Neural crest cell (in vitro differentiated cells): ENCODE measurements around the gene ANGPTL3. TPM values are rescaled to one million over a fixed set of nuclear protein-coding genes. Genes with fewer than 3 reads are reported as not detected.
A peak's percentile ranks its signal among the peaks of the same experiment; 100 is the strongest.

Source experiments
- DNase-seq: peaks from one replicate; pipeline ENCODE4 v3.0.0; 2021; ENCODE audit warnings: low read depth, mixed read lengths, low spot score
- H3K27ac Mint-ChIP-seq: one replicate; pipeline ENCODE4 v1.8.0; 2021; ENCODE audit warnings: mild to moderate bottlenecking, mixed read lengths; ENCODE audit not compliant: unreplicated experiment
- H3K27me3 Mint-ChIP-seq: 2 replicates; pipeline ENCODE4 v1.8.0; 2021; ENCODE audit warnings: low read depth, mild to moderate bottlenecking, mixed read lengths
- H3K36me3 Mint-ChIP-seq: 2 replicates; pipeline ENCODE4 v1.8.0; 2021; ENCODE audit warnings: low read depth, mild to moderate bottlenecking, mixed read lengths
- H3K4me1 Mint-ChIP-seq: 2 replicates; pipeline ENCODE4 v1.8.0; 2021; ENCODE audit warnings: mixed read lengths
- H3K4me3 Mint-ChIP-seq: one replicate; pipeline ENCODE4 v1.8.0; 2021; ENCODE audit warnings: mild to moderate bottlenecking, mixed read lengths
- H3K9me3 Mint-ChIP-seq: 2 replicates; pipeline ENCODE4 v1.8.0; 2021; ENCODE audit warnings: mixed read lengths
- CTCF ChIP-seq: fragments of 200-600 bp; sonication (generic); conservative IDR thresholded peaks from 2 replicates; pipeline ENCODE4 v1.5.0; 2021; ENCODE audit warnings: antibody characterized with exemption, mild to moderate bottlenecking
- total RNA-seq: library from RNA; stranded (reverse); gene quantifications from 2 replicates; pipeline ENCODE4 v1.2.1, GENCODE V29; 2021

The ANGPTL3 gene
- total RNA-seq, 1 donor from 2014 or later = not detected

GRCh38 chr1:62612770-62613169, 15.4 kb downstream of the ANGPTL3 start:
- no peak overlapping the region for H3K27ac Mint-ChIP-seq
- DNase-seq = no peak
- no peak overlapping the region for H3K4me3 Mint-ChIP-seq
- H3K9me3 Mint-ChIP-seq = no peaks in the 10 kb centered on the region
- peaks cover 8% of the 10 kb centered on the region for H3K36me3 Mint-ChIP-seq
- no peaks in the 10 kb centered on the region for H3K4me1 Mint-ChIP-seq
- TF ChIP-seq CTCF = no peak
- no peaks in the 10 kb centered on the region for H3K27me3 Mint-ChIP-seq

- H3K36me3 Mint-ChIP-seq = peaks cover 8% of the 10 kb centered on the region
- H3K27ac Mint-ChIP-seq = no peak overlapping the region
- no peak overlapping the region for H3K4me3 Mint-ChIP-seq
- no peaks in the 10 kb centered on the region for H3K9me3 Mint-ChIP-seq
- H3K27me3 Mint-ChIP-seq = no peaks in the 10 kb centered on the region
- H3K4me1 Mint-ChIP-seq = no peaks in the 10 kb centered on the region
- DNase-seq = no peak
- no peak for TF ChIP-seq CTCF
These were observed 16.0 kb downstream of the ANGPTL3 start for GRCh38 chr1:62613325-62613727.

GRCh38 chr1:62613890-62614289, 16.6 kb downstream of the ANGPTL3 start:
- no peak for DNase-seq
- Mint-ChIP-seq H3K27ac (no peak overlapping the region), H3K9me3 (no peaks in the 10 kb centered on the region), H3K4me3 (no peak overlapping the region), H3K27me3 (no peaks in the 10 kb centered on the region), H3K36me3 (peaks cover 8% of the 10 kb centered on the region), H3K4me1 (no peaks in the 10 kb centered on the region)
- no peak for TF ChIP-seq CTCF

- Mint-ChIP-seq H3K9me3 (no peaks in the 10 kb centered on the region), H3K27ac (peak overlapping the region; percentile 61), H3K4me3 (no peak overlapping the region), H3K4me1 (no peaks in the 10 kb centered on the region), H3K36me3 (peaks cover 14% of the 10 kb centered on the region), H3K27me3 (no peaks in the 10 kb centered on the region)
- DNase-seq = no peak
- no peak for TF ChIP-seq CTCF
These were observed 24.6 kb downstream of the ANGPTL3 start for GRCh38 chr1:62621907-62622306.

GRCh38 chr1:62625415-62625814, 28.1 kb downstream of the ANGPTL3 start:
- no peak for DNase-seq
- Mint-ChIP-seq H3K9me3 (no peaks in the 10 kb centered on the region), H3K27me3 (no peaks in the 10 kb centered on the region), H3K36me3 (peaks cover 18% of the 10 kb centered on the region), H3K4me3 (no peak overlapping the region), H3K4me1 (no peaks in the 10 kb centered on the region), H3K27ac (no peak overlapping the region)
- no peak for TF ChIP-seq CTCF

- no peak overlapping the region for H3K4me3 Mint-ChIP-seq
- no peaks in the 10 kb centered on the region for H3K27me3 Mint-ChIP-seq
- H3K36me3 Mint-ChIP-seq = peaks cover 31% of the 10 kb centered on the region
- H3K9me3 Mint-ChIP-seq = peaks cover 2% of the 10 kb centered on the region
- H3K4me1 Mint-ChIP-seq = no peaks in the 10 kb centered on the region
- no peak overlapping the region for H3K27ac Mint-ChIP-seq
- TF ChIP-seq CTCF = no peak
- DNase-seq = no peak
These were observed 31.2 kb downstream of the ANGPTL3 start for GRCh38 chr1:62628506-62628905.
